ENCODE measurements around the gene PCGF6.
"Not testable (repeated sequence)": the region's sequence is repeated elsewhere in the genome, so short reads cannot be mapped to it uniquely, and the experiment has no call there.

The PCGF6 gene

GRCh38 chr10:103350517-103351260 lies at the start of gene PCGF6:
PCGF6 (minus strand) TSS chr10:103351140; CDS start chr10:103351066, 74 bp downstream.
- peak; percentile 50 for DNase-seq (ENCODE audit: low read depth)

GRCh38 chr10:103397191-103397825 lies 46.4 kb upstream of the PCGF6 start:
- DNase-seq (ENCODE audit: low read depth) = no peak

GRCh38 chr10:103396789-103397087 lies 45.8 kb upstream of the PCGF6 start:
- DNase-seq (ENCODE audit: low read depth) = no peak

GRCh38 chr10:103396067-103396788 lies 45.3 kb upstream of the PCGF6 start, which contains the start of the genes ATP5MK and PDCD11:
ATP5MK (minus strand) TSS chr10:103396475; CDS start chr10:103392457, 4,018 bp downstream.
PDCD11 (plus strand) TSS chr10:103396626; CDS start chr10:103398427, 1,801 bp downstream.
- DNase-seq (ENCODE audit: low read depth) = peak; percentile 88

- no peak for DNase-seq (ENCODE audit: low read depth)
Observed at GRCh38 chr10:103395754-103396066, 44.8 kb upstream of the PCGF6 start.

- DNase-seq (ENCODE audit: low read depth) = no peak
Observed at GRCh38 chr10:103394180-103394579, 43.2 kb upstream of the PCGF6 start.

- no peak for DNase-seq (ENCODE audit: low read depth)
Observed at GRCh38 chr10:103382769-103383168, 31.8 kb upstream of the PCGF6 start.

- DNase-seq (ENCODE audit: low read depth) = no peak
Observed at GRCh38 chr10:103374263-103374662, 23.3 kb upstream of the PCGF6 start.

GRCh38 chr10:103373544-103373943 lies 22.6 kb upstream of the PCGF6 start:
- no peak for DNase-seq (ENCODE audit: low read depth)

GRCh38 chr10:103367782-103368518 lies 17.0 kb upstream of the PCGF6 start, which contains the start of gene TAF5:
TAF5 (plus strand) TSS chr10:103367976; CDS start chr10:103367990, 14 bp downstream.
- peak; percentile 80 for DNase-seq (ENCODE audit: low read depth)

- no peak for DNase-seq (ENCODE audit: low read depth)
Observed at GRCh38 chr10:103367379-103367781, 16.4 kb upstream of the PCGF6 start.

- not testable (repeated sequence) for DNase-seq (ENCODE audit: low read depth)
Observed at GRCh38 chr10:103360791-103361190, 9.9 kb upstream of the PCGF6 start.

- DNase-seq (ENCODE audit: low read depth) = not testable (repeated sequence)
Observed at GRCh38 chr10:103359493-103359892, 8.6 kb upstream of the PCGF6 start.

- no peak for DNase-seq (ENCODE audit: low read depth)
Observed at GRCh38 chr10:103355906-103356599, 5.1 kb upstream of the PCGF6 start.

- not testable (repeated sequence) for DNase-seq (ENCODE audit: low read depth)
Observed at GRCh38 chr10:103354567-103354966, 3.6 kb upstream of the PCGF6 start.

- no peak for DNase-seq (ENCODE audit: low read depth)
Observed at GRCh38 chr10:103353281-103353680, 2.3 kb upstream of the PCGF6 start.

GRCh38 chr10:103350175-103350516 lies 794 bp downstream of the PCGF6 start:
- no peak for DNase-seq (ENCODE audit: low read depth)

GRCh38 chr10:103336370-103336769 lies 14.6 kb downstream of the PCGF6 start:
- no peak for DNase-seq (ENCODE audit: low read depth)

GRCh38 chr10:103334567-103334966 lies 16.4 kb downstream of the PCGF6 start:
- no peak for DNase-seq (ENCODE audit: low read depth)

GRCh38 chr10:103333934-103334520 lies 16.9 kb downstream of the PCGF6 start:
- DNase-seq (ENCODE audit: low read depth) = no peak

- no peak for DNase-seq (ENCODE audit: low read depth)
Observed at GRCh38 chr10:103327906-103328305, 23.0 kb downstream of the PCGF6 start.

Data from activated T-cell treated with anti-CD3 and anti-CD28 coated beads for 1 hour (primary cell).